Epithelial cell of esophagus (primary cell): ENCODE data around the gene MROH8.

Experiments
- DNase-seq: peaks from one replicate; pipeline ENCODE4 v3.0.0; 2010; ENCODE audit warnings: low read depth
- H3K4me3 ChIP-seq: 2 replicates; pipeline ENCODE4 v1.5.1; 2011; ENCODE audit warnings: mild to moderate bottlenecking, low read length, control low read depth
- TF ChIP-seq, protein P1 (sequence below): IDR thresholded peaks from 2 replicates; pipeline ENCODE4 v1.5.1; 2011; ENCODE audit warnings: low read depth, mild to moderate bottlenecking, low read length, control low read depth, inconsistent platforms; ENCODE audit not compliant: insufficient read depth; ENCODE audit errors: missing control alignments

The MROH8 gene

GRCh38 chr20:37200926-37201826 is 21.8 kb upstream of the MROH8 start:
- TF ChIP-seq, protein P1, sequence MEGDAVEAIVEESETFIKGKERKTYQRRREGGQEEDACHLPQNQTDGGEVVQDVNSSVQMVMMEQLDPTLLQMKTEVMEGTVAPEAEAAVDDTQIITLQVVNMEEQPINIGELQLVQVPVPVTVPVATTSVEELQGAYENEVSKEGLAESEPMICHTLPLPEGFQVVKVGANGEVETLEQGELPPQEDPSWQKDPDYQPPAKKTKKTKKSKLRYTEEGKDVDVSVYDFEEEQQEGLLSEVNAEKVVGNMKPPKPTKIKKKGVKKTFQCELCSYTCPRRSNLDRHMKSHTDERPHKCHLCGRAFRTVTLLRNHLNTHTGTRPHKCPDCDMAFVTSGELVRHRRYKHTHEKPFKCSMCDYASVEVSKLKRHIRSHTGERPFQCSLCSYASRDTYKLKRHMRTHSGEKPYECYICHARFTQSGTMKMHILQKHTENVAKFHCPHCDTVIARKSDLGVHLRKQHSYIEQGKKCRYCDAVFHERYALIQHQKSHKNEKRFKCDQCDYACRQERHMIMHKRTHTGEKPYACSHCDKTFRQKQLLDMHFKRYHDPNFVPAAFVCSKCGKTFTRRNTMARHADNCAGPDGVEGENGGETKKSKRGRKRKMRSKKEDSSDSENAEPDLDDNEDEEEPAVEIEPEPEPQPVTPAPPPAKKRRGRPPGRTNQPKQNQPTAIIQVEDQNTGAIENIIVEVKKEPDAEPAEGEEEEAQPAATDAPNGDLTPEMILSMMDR, result no peak
- H3K4me3 ChIP-seq, result no peak overlapping the region
- no peak for DNase-seq

DNA sequence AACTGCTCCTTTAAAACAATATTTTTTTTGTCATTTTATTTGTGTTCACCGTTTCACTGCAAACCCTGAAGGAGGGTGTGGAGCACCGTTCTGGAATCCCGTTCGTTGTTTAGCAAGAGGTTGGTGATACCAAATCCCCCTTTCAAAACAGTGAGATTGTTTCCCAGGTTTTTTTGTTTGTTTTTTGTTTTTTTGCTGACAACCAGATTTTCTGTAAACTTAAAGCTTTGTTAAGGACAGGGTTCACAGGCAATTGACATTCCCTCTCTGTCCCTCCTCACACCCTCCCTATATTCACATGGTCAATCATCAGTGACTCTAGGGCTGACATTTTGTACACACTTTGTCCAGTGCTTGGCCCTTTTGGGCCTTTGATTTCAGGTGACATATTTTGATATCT is 21.0 kb upstream of the MROH8 start:
- TF ChIP-seq, protein P1, result no peak
- no peak overlapping the region for H3K4me3 ChIP-seq
- no peak for DNase-seq

DNA sequence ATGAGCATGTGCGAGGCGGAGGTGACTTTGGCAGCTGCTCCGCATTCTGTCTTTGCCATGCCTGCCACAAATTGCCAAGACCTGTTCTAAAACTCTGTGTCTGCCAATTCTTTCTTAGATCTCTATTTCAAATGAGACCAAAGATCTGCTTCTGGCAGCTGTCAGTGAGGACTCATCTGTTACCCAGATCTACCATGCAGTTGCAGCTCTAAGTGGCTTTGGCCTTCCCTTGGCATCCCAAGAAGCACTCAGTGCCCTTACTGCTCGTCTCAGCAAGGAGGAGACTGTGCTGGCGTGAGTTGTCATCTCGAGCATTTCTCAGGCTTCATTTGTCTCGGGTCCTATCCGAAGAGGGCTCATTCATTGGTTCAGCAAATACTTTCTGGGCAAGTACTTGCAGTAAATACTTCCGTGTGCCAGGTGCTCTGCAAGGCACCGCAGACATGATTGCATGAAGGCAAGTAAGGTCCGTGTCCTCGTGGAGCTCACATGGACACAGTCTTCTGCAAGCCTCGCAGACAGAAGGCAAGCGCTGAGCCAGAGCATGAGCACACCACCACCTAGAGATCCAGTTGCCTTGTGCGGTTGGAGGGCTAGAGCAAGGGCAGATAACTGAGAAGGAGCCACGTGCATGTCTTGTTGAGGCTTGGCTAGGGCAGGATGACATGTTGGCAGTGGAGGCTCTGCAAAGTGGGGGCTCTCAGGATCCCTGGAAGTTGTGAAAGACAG is 19.7 kb upstream of the MROH8 start:
- TF ChIP-seq, protein P1, result no peak
- DNase-seq, result no peak
- H3K4me3 ChIP-seq, result no peak overlapping the region

- DNase-seq, result no peak
These were observed 15.5 kb upstream of the MROH8 start for GRCh38 chr20:37194621-37195417.

GRCh38 chr20:37193821-37194220 is 14.5 kb upstream of the MROH8 start:
- DNase-seq, result no peak
- TF ChIP-seq, protein P1, result no peak
- H3K4me3 ChIP-seq, result no peak overlapping the region

More at GRCh38 chr20:37194621-37195417, 15.5 kb upstream of the MROH8 start:
- no peak overlapping the region for H3K4me3 ChIP-seq
- TF ChIP-seq, protein P1, result no peak

DNA sequence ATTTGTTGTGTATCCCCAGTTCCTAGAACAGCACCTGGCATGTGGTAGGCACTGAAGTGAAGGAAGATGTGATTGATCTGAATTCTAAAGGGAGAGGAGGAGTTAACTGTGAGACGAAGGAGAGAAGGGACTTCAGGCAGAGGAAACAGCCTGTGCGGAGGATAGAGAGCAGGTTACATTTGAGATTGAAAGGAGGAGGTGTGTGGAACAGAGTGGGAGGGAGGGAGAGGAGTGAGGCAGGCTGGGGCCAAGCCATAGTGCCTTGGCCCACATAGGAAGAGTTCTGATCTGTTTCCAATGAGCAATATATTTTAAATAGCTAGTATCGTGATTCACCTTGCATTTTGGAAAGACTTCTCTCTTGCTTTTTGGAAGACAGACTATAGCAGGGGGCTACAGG is 13.9 kb upstream of the MROH8 start:
- DNase-seq, result no peak
- no peak overlapping the region for H3K4me3 ChIP-seq
- TF ChIP-seq, protein P1, result no peak
